ENCODE results near the gene GUK1. TPM values are rescaled to one million over a fixed set of nuclear protein-coding genes. Genes with fewer than 3 reads are reported as not detected.

The GUK1 gene
- total and polyA plus RNA-seq, 2 donors (not counting 1 experiment from before 2014, with no cell fraction given): 125 to 356 TPM

DNA sequence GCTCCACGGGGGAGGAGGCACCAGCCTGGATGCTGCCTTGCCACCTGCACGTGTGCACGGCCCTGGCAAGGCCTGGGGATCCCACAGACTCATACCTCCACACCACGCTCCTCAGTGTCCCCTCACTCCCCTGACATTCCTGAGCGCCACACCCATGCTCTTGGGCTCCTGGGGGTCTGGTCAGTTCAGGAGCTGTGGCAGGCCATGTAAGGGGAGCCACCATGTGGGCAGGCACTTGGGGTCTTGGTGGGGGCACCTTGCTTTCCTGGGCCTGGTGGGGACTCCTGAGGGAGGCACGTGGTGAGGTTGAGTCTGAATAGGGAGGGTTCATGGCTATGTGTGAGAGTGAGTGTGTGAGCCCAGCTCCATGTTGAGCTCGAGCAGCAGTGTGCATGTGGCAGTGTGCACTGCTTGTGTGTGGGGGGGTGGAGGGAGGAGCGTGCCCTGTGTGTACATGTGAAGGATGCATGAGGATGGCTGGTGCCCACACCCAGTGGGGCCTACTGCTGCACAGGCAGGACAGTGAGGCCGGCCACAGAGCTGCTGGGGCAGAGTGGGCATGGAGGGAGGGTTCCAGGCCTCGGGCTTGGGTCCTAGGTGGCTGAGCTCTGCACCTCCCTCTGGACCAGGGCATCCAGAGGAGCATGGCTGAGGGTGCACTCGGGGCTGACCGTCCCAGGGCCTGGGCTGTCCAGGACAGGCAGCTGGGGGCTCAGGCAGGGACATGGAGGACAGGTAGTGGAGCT is 11.3 kb downstream of the GUK1 start:
- H3K36me3 ChIP-seq (replicated peaks in 1 of 2; ENCODE audit: control extremely low read depth in 1 of 2, control insufficient read depth in 1 of 2, extremely low read depth in 1 of 2, insufficient read depth in 2 of 2, low read length in 1 of 2): peaks cover 0 to 27% of the 10 kb centered on the region in 2 experiments
- no peak overlapping the region for H3K4me2 ChIP-seq (replicated peaks; ENCODE audit: low read depth, low read length, poor library complexity, severe bottlenecking)
- no peaks in the 10 kb centered on the region for H3K9me3 ChIP-seq (ENCODE audit: control extremely low read depth in 1 of 3, control insufficient read depth in 2 of 3, insufficient read depth in 1 of 3, low read length in 2 of 3)
- DNase-seq (no peak), ATAC-seq (ENCODE audit: low read depth) (no peak)
- H3K9me3 Mint-ChIP-seq (ENCODE audit: insufficient read depth): no peaks in the 10 kb centered on the region
- H3K4me1 Mint-ChIP-seq: no peaks in the 10 kb centered on the region
- 79% methylated on average over 10 of the region's 12 CpGs for WGBS (ENCODE audit: insufficient coverage)
- H3K4me1 ChIP-seq (ENCODE audit: control insufficient read depth in 2 of 2, insufficient read depth in 2 of 2, low read length in 2 of 2): no peaks in the 10 kb centered on the region
- TF ChIP-seq EZH2 (IDR thresholded peaks at IDR 0.05; ENCODE audit: borderline replicate concordance, insufficient read depth, low read depth, low read length, poor library complexity, severe bottlenecking): no peak
- TF ChIP-seq, protein P1, sequence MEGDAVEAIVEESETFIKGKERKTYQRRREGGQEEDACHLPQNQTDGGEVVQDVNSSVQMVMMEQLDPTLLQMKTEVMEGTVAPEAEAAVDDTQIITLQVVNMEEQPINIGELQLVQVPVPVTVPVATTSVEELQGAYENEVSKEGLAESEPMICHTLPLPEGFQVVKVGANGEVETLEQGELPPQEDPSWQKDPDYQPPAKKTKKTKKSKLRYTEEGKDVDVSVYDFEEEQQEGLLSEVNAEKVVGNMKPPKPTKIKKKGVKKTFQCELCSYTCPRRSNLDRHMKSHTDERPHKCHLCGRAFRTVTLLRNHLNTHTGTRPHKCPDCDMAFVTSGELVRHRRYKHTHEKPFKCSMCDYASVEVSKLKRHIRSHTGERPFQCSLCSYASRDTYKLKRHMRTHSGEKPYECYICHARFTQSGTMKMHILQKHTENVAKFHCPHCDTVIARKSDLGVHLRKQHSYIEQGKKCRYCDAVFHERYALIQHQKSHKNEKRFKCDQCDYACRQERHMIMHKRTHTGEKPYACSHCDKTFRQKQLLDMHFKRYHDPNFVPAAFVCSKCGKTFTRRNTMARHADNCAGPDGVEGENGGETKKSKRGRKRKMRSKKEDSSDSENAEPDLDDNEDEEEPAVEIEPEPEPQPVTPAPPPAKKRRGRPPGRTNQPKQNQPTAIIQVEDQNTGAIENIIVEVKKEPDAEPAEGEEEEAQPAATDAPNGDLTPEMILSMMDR (IDR thresholded peaks at IDR 0.05): no peak
- peaks cover 3% of the 10 kb centered on the region for H3K79me2 ChIP-seq (ENCODE audit: control insufficient read depth, insufficient read depth, low read length)
- peaks cover 0 to 4% (median 0%) of the 10 kb centered on the region in 4 experiments for H3K27me3 ChIP-seq (replicated peaks in 1 of 4; ENCODE audit: control extremely low read depth in 1 of 4, control insufficient read depth in 3 of 4, insufficient read depth in 4 of 4, low read length in 3 of 4)
- ChIA-PET POLR2A (no interaction called here), CTCF (no interaction called here)
- H2AFZ ChIP-seq (ENCODE audit: insufficient read depth, low read depth, low read length, poor library complexity, severe bottlenecking): no peak overlapping the region
- no peak overlapping the region for H3K9ac ChIP-seq (ENCODE audit: low read length)
- peaks cover 38% of the 10 kb centered on the region for H4K20me1 ChIP-seq (ENCODE audit: control insufficient read depth, insufficient read depth, low read length, poor library complexity, severe bottlenecking)
- H3K4me3 ChIP-seq (ENCODE audit: control extremely low read depth in 1 of 5, extremely low read depth in 1 of 5, insufficient read depth in 1 of 5, low read depth in 2 of 5, low read length in 4 of 5): no peak overlapping the region
- intact Hi-C loops (cut with micrococcal nuclease): no loop called here
- no peaks in the 10 kb centered on the region for H3K27me3 Mint-ChIP-seq
- H3K27ac ChIP-seq (ENCODE audit: low read length in 2 of 2): no peak overlapping the region
- peak overlapping the region; percentile 3 for H3K27ac Mint-ChIP-seq
- H3K4me3 Mint-ChIP-seq: no peak overlapping the region

DNA sequence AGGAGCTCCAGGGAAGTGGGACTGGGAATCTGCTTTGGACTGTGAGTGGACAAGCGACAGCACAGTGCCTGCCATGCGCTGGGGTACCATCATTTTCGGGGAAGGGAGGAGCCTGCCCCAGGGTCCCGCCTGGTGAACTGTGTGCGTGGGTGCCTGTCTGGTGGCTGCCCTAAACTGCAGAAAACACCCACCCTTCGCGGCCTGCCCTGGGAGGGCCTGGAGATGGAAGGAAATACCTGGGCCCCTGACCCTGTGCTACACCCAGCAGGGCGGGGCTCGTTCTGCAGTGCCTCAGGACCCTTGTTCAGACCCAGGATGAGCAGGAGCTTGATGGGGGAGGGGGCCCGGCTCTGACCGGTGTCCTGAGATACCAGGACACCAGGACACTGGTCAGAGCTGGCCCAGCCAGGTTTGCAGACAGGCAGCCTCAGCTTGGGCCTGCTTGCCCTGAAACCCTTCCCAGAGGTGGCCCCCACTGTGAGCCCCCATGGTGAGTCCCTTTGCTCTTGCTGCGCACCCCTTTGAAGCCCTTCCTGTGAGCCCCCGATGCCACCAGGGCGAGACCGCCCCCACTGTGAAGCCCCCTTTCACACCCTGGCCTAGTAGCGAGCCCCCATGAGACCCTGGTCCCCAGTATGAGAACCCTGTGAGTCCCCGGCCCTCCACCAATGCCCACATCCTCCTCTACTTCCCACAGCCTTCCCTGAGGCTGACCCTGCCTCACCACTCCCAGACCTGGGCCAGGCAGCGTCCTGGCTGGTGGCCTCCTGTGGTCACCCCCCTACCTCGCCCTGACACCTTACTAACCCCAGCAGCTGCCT is 12.2 kb downstream of the GUK1 start:
- no peak overlapping the region for H3K9ac ChIP-seq (ENCODE audit: low read length)
- no peaks in the 10 kb centered on the region for H3K9me3 Mint-ChIP-seq (ENCODE audit: insufficient read depth)

More for the DNA sequence above, 12.2 kb downstream of the GUK1 start:
- Histone ChIP-seq H3K27ac (ENCODE audit: low read length in 2 of 2) (no peak overlapping the region), H3K9me3 (ENCODE audit: control extremely low read depth in 1 of 3, control insufficient read depth in 2 of 3, insufficient read depth in 1 of 3, low read length in 2 of 3) (peaks cover 0 to 2% (median 0%) of the 10 kb centered on the region in 3 donors), H3K4me1 (ENCODE audit: control insufficient read depth in 2 of 2, insufficient read depth in 2 of 2, low read length in 2 of 2) (peaks cover 0 to 2% of the 10 kb centered on the region in 2 donors), H3K4me2 (replicated peaks; ENCODE audit: low read depth, low read length, poor library complexity, severe bottlenecking) (no peak overlapping the region), H3K79me2 (ENCODE audit: control insufficient read depth, insufficient read depth, low read length) (no peaks in the 10 kb centered on the region), H3K36me3 (replicated peaks in 1 of 2; ENCODE audit: control extremely low read depth in 1 of 2, control insufficient read depth in 1 of 2, extremely low read depth in 1 of 2, insufficient read depth in 2 of 2, low read length in 1 of 2) (peaks cover 0 to 18% of the 10 kb centered on the region in 2 experiments), H3K4me3 (ENCODE audit: control extremely low read depth in 1 of 5, extremely low read depth in 1 of 5, insufficient read depth in 1 of 5, low read depth in 2 of 5, low read length in 4 of 5) (no peak overlapping the region), H2AFZ (ENCODE audit: insufficient read depth, low read depth, low read length, poor library complexity, severe bottlenecking) (no peak overlapping the region), H3K27me3 (replicated peaks in 1 of 4; ENCODE audit: control extremely low read depth in 1 of 4, control insufficient read depth in 3 of 4, insufficient read depth in 4 of 4, low read length in 3 of 4) (peaks cover 0 to 14% (median 0%) of the 10 kb centered on the region in 4 experiments), H4K20me1 (ENCODE audit: control insufficient read depth, insufficient read depth, low read length, poor library complexity, severe bottlenecking) (peaks cover 29% of the 10 kb centered on the region)
- Mint-ChIP-seq H3K27ac (no peak overlapping the region), H3K27me3 (no peaks in the 10 kb centered on the region), H3K4me3 (no peak overlapping the region), H3K4me1 (no peaks in the 10 kb centered on the region)
- ChIA-PET POLR2A (no interaction called here), CTCF (no interaction called here)
- no peak for DNase-seq
- 90% methylated on average over 17 of the region's 19 CpGs for WGBS (ENCODE audit: insufficient coverage)
- intact Hi-C loops (cut with micrococcal nuclease): no loop called here
- no peak for ATAC-seq (ENCODE audit: low read depth)
- TF ChIP-seq, protein P1 (IDR thresholded peaks at IDR 0.05): no peak
- TF ChIP-seq EZH2 (IDR thresholded peaks at IDR 0.05; ENCODE audit: borderline replicate concordance, insufficient read depth, low read depth, low read length, poor library complexity, severe bottlenecking): no peak

Data from B cell (primary cell).